Neural progenitor cell (in vitro differentiated cells): ENCODE measurements around the gene PRKAG2. TPM values are rescaled to one million over a fixed set of nuclear protein-coding genes. Genes with fewer than 3 reads are reported as not detected.
A peak's percentile ranks its signal among the peaks of the same experiment; 100 is the strongest.

Source experiments
- DNase-seq: peaks from one replicate; pipeline ENCODE4 v3.0.0-alpha.2; 2016; ENCODE audit warnings: low spot score
- H2AFZ ChIP-seq: fragments of 200-600 bp; sonication (generic); replicated peaks from 2 replicates; pipeline ENCODE4 v1.6.1; 2016; ENCODE audit warnings: antibody characterized with exemption
- H3F3A ChIP-seq: fragments of 200-600 bp; sonication (generic); 2 replicates; pipeline ENCODE4 v1.6.1; 2016; ENCODE audit warnings: antibody characterized with exemption, low read depth
- H3K27ac ChIP-seq: fragments of 200-600 bp; sonication (generic); 2 replicates; pipeline ENCODE4 v1.5.1; 2016; ENCODE audit warnings: mild to moderate bottlenecking
- H3K27me3 ChIP-seq: fragments of 200-600 bp; sonication (generic); 2 replicates; pipeline ENCODE4 v1.6.1; 2016; ENCODE audit warnings: mild to moderate bottlenecking, moderate library complexity
- H3K36me3 ChIP-seq: fragments of 200-600 bp; sonication (generic); 2 replicates; pipeline ENCODE4 v1.5.1; 2016
- H3K4me1 ChIP-seq: fragments of 200-600 bp; sonication (generic); 2 replicates; pipeline ENCODE4 v1.6.1; 2016; ENCODE audit warnings: mixed run types
- H3K4me2 ChIP-seq: fragments of 200-600 bp; sonication (generic); 2 replicates; pipeline ENCODE4 v1.6.1; 2016
- H3K4me3 ChIP-seq: fragments of 200-600 bp; sonication (generic); 2 replicates; pipeline ENCODE4 v1.5.1; 2016
- H3K79me2 ChIP-seq: fragments of 200-600 bp; sonication (generic); 2 replicates; pipeline ENCODE4 v1.6.1; 2016; ENCODE audit warnings: low read depth
- H3K9ac ChIP-seq: fragments of 200-600 bp; sonication (generic); 2 replicates; pipeline ENCODE4 v1.6.1; 2016
- H3K9me3 ChIP-seq: fragments of 200-600 bp; sonication (generic); 2 replicates; pipeline ENCODE4 v1.5.1; 2016; ENCODE audit warnings: low read depth
- H4K20me1 ChIP-seq: fragments of 200-600 bp; sonication (generic); 2 replicates; pipeline ENCODE4 v1.6.1; 2016; ENCODE audit warnings: low read depth
- H3K27ac Mint-ChIP-seq: 3 replicates; pipeline ENCODE4 v1.8.0; 2021; ENCODE audit warnings: mixed read lengths
- H3K27me3 Mint-ChIP-seq: 2 replicates; pipeline ENCODE4 v1.8.0; 2022; ENCODE audit warnings: low read depth, mild to moderate bottlenecking, inconsistent platforms, moderate library complexity, mixed read lengths; ENCODE audit not compliant: insufficient read depth
- H3K36me3 Mint-ChIP-seq: 3 replicates; pipeline ENCODE4 v1.8.0; 2021; ENCODE audit warnings: mixed read lengths
- H3K4me1 Mint-ChIP-seq: 3 replicates; pipeline ENCODE4 v1.8.0; 2021; ENCODE audit warnings: mixed read lengths
- H3K4me3 Mint-ChIP-seq: 3 replicates; pipeline ENCODE4 v1.8.0; 2021; ENCODE audit warnings: mild to moderate bottlenecking, moderate library complexity, mixed read lengths
- H3K9me3 Mint-ChIP-seq: 3 replicates; pipeline ENCODE4 v1.8.0; 2020; ENCODE audit warnings: mixed read lengths
- CTCF ChIP-seq: fragments of 200-600 bp; sonication (generic); IDR thresholded peaks from 2 replicates; pipeline ENCODE4 v1.5.1; 2017; ENCODE audit warnings: antibody characterized with exemption, mild to moderate bottlenecking
- EZH2 ChIP-seq: fragments of 200-600 bp; sonication (generic); IDR thresholded peaks from 2 replicates; pipeline ENCODE4 v1.6.1; 2017; ENCODE audit warnings: antibody characterized with exemption, mild to moderate bottlenecking, moderate library complexity
- EZH2phosphoT487 ChIP-seq: fragments of 200-600 bp; sonication (generic); IDR thresholded peaks from 2 replicates; pipeline ENCODE4 v1.6.1; 2017; ENCODE audit warnings: antibody characterized with exemption
- total RNA-seq: library from RNA; depleted of rRNA; stranded (reverse); fragments of >200 nt; gene quantifications from 2 replicates; pipeline ENCODE4 v1.2.3, GENCODE V29; 2015; ENCODE audit warnings: low replicate concordance

The PRKAG2 gene
- total RNA-seq, 1 donor from 2014 or later, result 11.4 TPM

GRCh38 chr7:151759591-151760042 is 117.3 kb downstream of the PRKAG2 start:
- peaks cover 27% of the 10 kb centered on the region for H3K4me1 Mint-ChIP-seq
- no peaks in the 10 kb centered on the region for H3K9me3 Mint-ChIP-seq
- H3K27ac Mint-ChIP-seq, result no peak overlapping the region
- Histone ChIP-seq H3K4me1 (peaks cover 18% of the 10 kb centered on the region), H3F3A (no peaks in the 10 kb centered on the region), H3K4me3 (no peak overlapping the region), H3K9me3 (no peaks in the 10 kb centered on the region), H3K36me3 (no peaks in the 10 kb centered on the region), H4K20me1 (no peaks in the 10 kb centered on the region), H3K4me2 (no peak overlapping the region), H3K27me3 (no peaks in the 10 kb centered on the region), H3K27ac (no peak overlapping the region), H3K79me2 (no peaks in the 10 kb centered on the region), H2AFZ (no peak overlapping the region), H3K9ac (no peak overlapping the region)
- peak; percentile 88 for DNase-seq
- H3K36me3 Mint-ChIP-seq, result no peaks in the 10 kb centered on the region
- peaks cover 12% of the 10 kb centered on the region for H3K27me3 Mint-ChIP-seq
- H3K4me3 Mint-ChIP-seq, result no peak overlapping the region
- TF ChIP-seq EZH2, result no peak
- peak; percentile 91 for TF ChIP-seq CTCF
- no peak for TF ChIP-seq EZH2phosphoT487

DNA sequence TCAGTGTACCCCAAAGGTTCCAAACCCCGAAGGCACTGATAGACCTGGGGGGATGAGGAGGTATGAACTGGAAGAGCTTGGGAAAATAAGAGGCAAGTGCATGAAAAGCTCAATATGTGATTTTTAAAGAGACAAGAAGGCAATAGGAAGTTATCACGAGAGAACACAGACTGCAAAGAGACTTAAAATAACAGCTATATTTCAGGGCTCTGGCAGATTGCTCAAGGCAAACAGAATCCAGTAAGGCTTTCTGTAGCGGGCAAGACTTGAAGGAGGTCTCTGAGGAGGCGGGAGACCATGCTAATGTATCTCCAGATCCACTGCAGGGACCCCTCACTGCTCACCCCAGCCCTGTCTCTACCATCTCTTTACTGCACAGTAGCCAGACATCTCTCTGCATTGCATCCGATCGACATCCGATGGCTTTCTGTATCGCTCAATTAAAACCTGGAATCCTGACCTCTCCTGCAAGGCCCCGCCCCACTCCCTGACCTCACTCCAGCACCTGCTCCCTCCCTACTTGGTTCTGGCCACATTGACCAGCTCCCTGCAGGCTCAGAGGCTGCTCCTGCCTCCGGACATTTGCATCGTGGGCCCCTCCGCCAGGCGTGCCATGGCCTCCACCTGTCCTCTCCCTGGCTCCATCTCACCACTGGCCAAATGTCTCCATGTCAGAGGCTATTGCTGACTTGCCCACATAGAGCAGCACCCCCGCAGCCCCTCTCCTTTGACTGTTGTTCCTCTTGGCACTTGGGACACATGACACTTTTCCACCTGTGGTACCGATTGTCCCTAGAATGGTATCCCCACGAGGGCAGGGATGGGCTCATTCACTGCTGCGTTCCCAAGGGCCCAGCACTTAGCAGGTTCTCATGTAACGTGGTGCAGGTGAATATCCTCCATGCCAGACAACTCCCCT is 118.0 kb downstream of the PRKAG2 start:
- H3K79me2 ChIP-seq, result no peaks in the 10 kb centered on the region
- no peaks in the 10 kb centered on the region for H3K27me3 ChIP-seq
- H3K36me3 ChIP-seq, result no peaks in the 10 kb centered on the region
- no peak overlapping the region for H3K4me3 ChIP-seq
- peak overlapping the region; percentile 70 for H3K4me3 Mint-ChIP-seq
- DNase-seq, result no peak
- no peak overlapping the region for H2AFZ ChIP-seq
- no peaks in the 10 kb centered on the region for H4K20me1 ChIP-seq
- no peak overlapping the region for H3K27ac Mint-ChIP-seq
- H3K4me2 ChIP-seq, result no peak overlapping the region
- H3K9me3 ChIP-seq, result no peaks in the 10 kb centered on the region
- peaks cover 32% of the 10 kb centered on the region for H3K4me1 Mint-ChIP-seq
- no peaks in the 10 kb centered on the region for H3K36me3 Mint-ChIP-seq
- no peak overlapping the region for H3K9ac ChIP-seq
- H3K9me3 Mint-ChIP-seq, result no peaks in the 10 kb centered on the region
- H3K4me1 ChIP-seq, result peaks cover 18% of the 10 kb centered on the region
- H3K27me3 Mint-ChIP-seq, result peaks cover 11% of the 10 kb centered on the region
- TF ChIP-seq CTCF (no peak), EZH2 (no peak), EZH2phosphoT487 (no peak)
- no peak overlapping the region for H3K27ac ChIP-seq
- no peaks in the 10 kb centered on the region for H3F3A ChIP-seq

- Mint-ChIP-seq H3K36me3 (no peaks in the 10 kb centered on the region), H3K27ac (peak overlapping the region; percentile 21), H3K4me3 (peak overlapping the region; percentile 8), H3K27me3 (peaks cover 5% of the 10 kb centered on the region), H3K9me3 (no peaks in the 10 kb centered on the region), H3K4me1 (peaks cover 32% of the 10 kb centered on the region)
- no peak overlapping the region for H3K27ac ChIP-seq
- no peaks in the 10 kb centered on the region for H3K27me3 ChIP-seq
- no peak for TF ChIP-seq EZH2
- H2AFZ ChIP-seq, result peak overlapping the region; percentile 4
- no peaks in the 10 kb centered on the region for H4K20me1 ChIP-seq
- H3K4me1 ChIP-seq, result peaks cover 18% of the 10 kb centered on the region
- H3K36me3 ChIP-seq, result no peaks in the 10 kb centered on the region
- H3F3A ChIP-seq, result no peaks in the 10 kb centered on the region
- no peak overlapping the region for H3K4me3 ChIP-seq
- peak overlapping the region; percentile 28 for H3K4me2 ChIP-seq
- no peaks in the 10 kb centered on the region for H3K9me3 ChIP-seq
- no peak for DNase-seq
- H3K9ac ChIP-seq, result no peak overlapping the region
- H3K79me2 ChIP-seq, result no peaks in the 10 kb centered on the region
Measured at GRCh38 chr7:151757274-151757673, 119.6 kb downstream of the PRKAG2 start.

GRCh38 chr7:151756866-151757265 is 120.0 kb downstream of the PRKAG2 start:
- H3K27ac ChIP-seq, result no peak overlapping the region
- no peaks in the 10 kb centered on the region for H3K27me3 ChIP-seq
- TF ChIP-seq EZH2 (no peak), EZH2phosphoT487 (no peak), CTCF (no peak)
- H3K9ac ChIP-seq, result no peak overlapping the region
- no peaks in the 10 kb centered on the region for H4K20me1 ChIP-seq
- peaks cover 5% of the 10 kb centered on the region for H3K27me3 Mint-ChIP-seq
- peaks cover 18% of the 10 kb centered on the region for H3K4me1 ChIP-seq
- H3K79me2 ChIP-seq, result no peaks in the 10 kb centered on the region
- peak overlapping the region; percentile 21 for H3K27ac Mint-ChIP-seq
- peak overlapping the region; percentile 4 for H2AFZ ChIP-seq
- H3K36me3 Mint-ChIP-seq, result no peaks in the 10 kb centered on the region
- H3K9me3 ChIP-seq, result no peaks in the 10 kb centered on the region
- DNase-seq, result no peak
- peak overlapping the region; percentile 22 for H3K4me3 Mint-ChIP-seq
- H3F3A ChIP-seq, result no peaks in the 10 kb centered on the region
- no peak overlapping the region for H3K4me3 ChIP-seq
- no peaks in the 10 kb centered on the region for H3K36me3 ChIP-seq
- peaks cover 32% of the 10 kb centered on the region for H3K4me1 Mint-ChIP-seq
- H3K9me3 Mint-ChIP-seq, result no peaks in the 10 kb centered on the region
- H3K4me2 ChIP-seq, result peak overlapping the region; percentile 28
